Prostate gland (tissue), 2 donors: ENCODE results near the gene TYW1B.
"Not testable (repeated sequence)": the region's sequence is repeated elsewhere in the genome, so short reads cannot be mapped to it uniquely, and the experiment has no call there.

Experiments
- POLR2A ChIP-seq: fragments of 450-650 bp; IDR thresholded peaks from one replicate; pipeline ENCODE4 v1.6.1; 2016; ENCODE audit warnings: antibody characterized with exemption, mild to moderate bottlenecking
- POLR2AphosphoS5 ChIP-seq: sonication (generic); formaldehyde crosslinking; IDR thresholded peaks from one replicate; pipeline ENCODE4 v1.6.1; 2017; ENCODE audit warnings: antibody characterized with exemption
- TF ChIP-seq, protein P1 (sequence below), 4 experiments: fragments of 200-600 bp in 2 of 4; fragments of 450-650 bp in 2 of 4; sonication (generic) in 2 of 4; IDR thresholded peaks; 1 replicate in 3 of 4; 2 replicates in 1 of 4; pipeline ENCODE4 v1.5.1; 2016 to 2019; ENCODE audit warnings: antibody characterized with exemption in 4 of 4, mild to moderate bottlenecking in 2 of 4, moderate library complexity in 2 of 4

DNA sequence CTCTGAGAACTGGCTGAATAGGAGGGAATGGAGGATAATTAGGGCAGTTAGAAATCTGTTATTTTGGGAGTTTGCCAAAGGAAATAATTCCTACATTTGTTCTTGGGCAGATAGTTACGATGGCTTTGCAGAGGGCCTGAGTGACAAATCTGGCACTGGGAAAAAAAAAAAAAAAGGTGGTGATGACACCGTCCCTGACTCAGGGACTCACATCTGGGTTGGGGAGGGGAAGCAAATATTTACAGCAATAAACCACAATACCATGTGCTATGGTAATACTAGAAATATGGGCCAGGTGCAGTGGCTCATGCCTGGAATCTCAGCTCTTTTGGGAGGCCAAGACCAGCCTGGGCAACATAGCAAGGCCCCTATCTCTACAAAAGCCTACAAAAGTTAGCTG is 292.0 kb downstream of the TYW1B start:
- TF ChIP-seq, protein P1, sequence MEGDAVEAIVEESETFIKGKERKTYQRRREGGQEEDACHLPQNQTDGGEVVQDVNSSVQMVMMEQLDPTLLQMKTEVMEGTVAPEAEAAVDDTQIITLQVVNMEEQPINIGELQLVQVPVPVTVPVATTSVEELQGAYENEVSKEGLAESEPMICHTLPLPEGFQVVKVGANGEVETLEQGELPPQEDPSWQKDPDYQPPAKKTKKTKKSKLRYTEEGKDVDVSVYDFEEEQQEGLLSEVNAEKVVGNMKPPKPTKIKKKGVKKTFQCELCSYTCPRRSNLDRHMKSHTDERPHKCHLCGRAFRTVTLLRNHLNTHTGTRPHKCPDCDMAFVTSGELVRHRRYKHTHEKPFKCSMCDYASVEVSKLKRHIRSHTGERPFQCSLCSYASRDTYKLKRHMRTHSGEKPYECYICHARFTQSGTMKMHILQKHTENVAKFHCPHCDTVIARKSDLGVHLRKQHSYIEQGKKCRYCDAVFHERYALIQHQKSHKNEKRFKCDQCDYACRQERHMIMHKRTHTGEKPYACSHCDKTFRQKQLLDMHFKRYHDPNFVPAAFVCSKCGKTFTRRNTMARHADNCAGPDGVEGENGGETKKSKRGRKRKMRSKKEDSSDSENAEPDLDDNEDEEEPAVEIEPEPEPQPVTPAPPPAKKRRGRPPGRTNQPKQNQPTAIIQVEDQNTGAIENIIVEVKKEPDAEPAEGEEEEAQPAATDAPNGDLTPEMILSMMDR (IDR thresholded peaks at IDR 0.05), result not testable (repeated sequence)
- TF ChIP-seq POLR2AphosphoS5, POLR2A: not testable (repeated sequence)
